Endothelial cell of umbilical vein (primary cell): ENCODE measurements around the gene MALL. TPM values are rescaled to one million over a fixed set of nuclear protein-coding genes. Genes with fewer than 3 reads are reported as not detected.

Experiments used
- BruUV-seq: library from RNA; stranded (reverse); fragments of 400-500 nt; replicated peaks from 2 replicates; lab custom pipeline; 2021; lab: Mats Ljungman, UMichigan
- CTCF ChIA-PET: fragments of 300-600, 350-600 bp; sonication (Branson Sonifier 250); formaldehyde crosslinking; loops from one replicate; lab custom pipeline; 2021; ENCODE audit warnings: antibody characterized with exemption, inconsistent platforms; lab: Charles Lee
- POLR2A ChIA-PET: fragments of 300-600, 350-600 bp; sonication (Branson Sonifier 250); formaldehyde crosslinking; loops from one replicate; lab custom pipeline; 2021; ENCODE audit warnings: antibody characterized with exemption, inconsistent platforms; lab: Charles Lee
- DNase-seq: peaks from one replicate; pipeline ENCODE4 v3.0.0-alpha.2; 2011; ENCODE audit warnings: low read depth, low spot score
- FAIRE-seq: peaks from 2 replicates; lab custom pipeline; 2011; peaks lifted over from hg19 to GRCh38; lab: Jason Lieb, UNC
- H2AFZ ChIP-seq: 2 replicates; pipeline ENCODE4 v1.6.0; 2012; ENCODE audit warnings: low read depth, low read length, control low read depth, inconsistent platforms
- H3K27ac ChIP-seq: 2 replicates; pipeline ENCODE4 v1.5.1; 2011; ENCODE audit warnings: low read depth, mild to moderate bottlenecking, control low read depth, low read length, moderate library complexity; ENCODE audit not compliant: insufficient read depth
- H3K27me3 ChIP-seq, 2 experiments: 2 replicates each; pipeline versions ENCODE4 v1.6.0 to v1.6.1; 2011; ENCODE audit warnings: low read length in 2 of 2, mixed read lengths in 1 of 2; ENCODE audit not compliant: control insufficient read depth in 2 of 2, insufficient read depth in 2 of 2
- H3K36me3 ChIP-seq, 2 experiments: 2 replicates in 1 of 2; 3 replicates in 1 of 2; pipeline ENCODE4 v1.5.1; 2011; ENCODE audit warnings: low read length in 2 of 2, mild to moderate bottlenecking in 1 of 2, moderate library complexity in 1 of 2; ENCODE audit not compliant: control insufficient read depth in 2 of 2, insufficient read depth in 2 of 2; ENCODE audit errors: extremely low read depth in 1 of 2
- H3K4me1 ChIP-seq: 3 replicates; pipeline ENCODE4 v1.5.1; 2011; ENCODE audit warnings: mild to moderate bottlenecking, low read length; ENCODE audit not compliant: control insufficient read depth, insufficient read depth; ENCODE audit errors: extremely low read depth
- H3K4me2 ChIP-seq: 2 replicates; pipeline ENCODE4 v1.6.1; 2011; ENCODE audit warnings: low read length, control low read depth, mixed read lengths; ENCODE audit not compliant: insufficient read depth
- H3K4me3 ChIP-seq, 3 experiments: fragments of 200-600 bp in 1 of 3; sonication (generic), shearing (Covaris generic) in 1 of 3; replicated peaks in 1 of 3; 2 replicates each; pipeline ENCODE4 v1.5.1; 2011 to 2016; ENCODE audit warnings: control low read depth in 3 of 3, low read length in 3 of 3, mild to moderate bottlenecking in 2 of 3, inconsistent platforms in 1 of 3, low read depth in 1 of 3, moderate library complexity in 1 of 3; ENCODE audit not compliant: insufficient read depth in 1 of 3
- H3K79me2 ChIP-seq: 2 replicates; pipeline ENCODE4 v1.6.0; 2012; ENCODE audit warnings: low read length, inconsistent platforms; ENCODE audit not compliant: control insufficient read depth, insufficient read depth
- H3K9ac ChIP-seq: replicated peaks from 2 replicates; pipeline ENCODE3; 2011; ENCODE audit warnings: low read length, control low read depth; ENCODE audit not compliant: insufficient read depth; ENCODE audit errors: extremely low read depth
- H3K9me1 ChIP-seq: replicated peaks from 3 replicates; pipeline ENCODE4 v1.6.0; 2011; ENCODE audit warnings: mild to moderate bottlenecking, low read length; ENCODE audit not compliant: control insufficient read depth, insufficient read depth; ENCODE audit errors: extremely low read depth
- H3K9me3 ChIP-seq: replicated peaks from 2 replicates; pipeline ENCODE4 v1.5.1; 2012; ENCODE audit warnings: low read length, inconsistent platforms; ENCODE audit not compliant: control insufficient read depth, insufficient read depth
- H4K20me1 ChIP-seq: replicated peaks from 2 replicates; pipeline ENCODE3; 2011; ENCODE audit warnings: mild to moderate bottlenecking, low read length; ENCODE audit not compliant: control insufficient read depth, insufficient read depth; ENCODE audit errors: extremely low read depth
- CTCF ChIP-seq, 2 donors: IDR thresholded peaks; 1 replicate in 1 of 2; 2 replicates in 1 of 2; pipeline ENCODE4 v1.5.1; 2011; ENCODE audit warnings: low read length in 2 of 2, mild to moderate bottlenecking in 2 of 2, moderate library complexity in 2 of 2, control low read depth in 1 of 2, inconsistent platforms in 1 of 2, low read depth in 1 of 2; ENCODE audit not compliant: insufficient read depth in 1 of 2; ENCODE audit errors: extremely low read depth in 1 of 2
- EZH2 ChIP-seq: IDR thresholded peaks from 2 replicates; pipeline ENCODE4 v1.6.1; 2012; ENCODE audit warnings: borderline replicate concordance, low read depth, mild to moderate bottlenecking, moderate library complexity, low read length, inconsistent platforms; ENCODE audit not compliant: severe bottlenecking
- FOS ChIP-seq: IDR thresholded peaks from 2 replicates; pipeline ENCODE4 v1.6.1; 2011; ENCODE audit warnings: mild to moderate bottlenecking, low read length, moderate library complexity, borderline replicate concordance; ENCODE audit not compliant: insufficient read depth
- GATA2 ChIP-seq: IDR thresholded peaks from 2 replicates; pipeline ENCODE4 v1.7.0; 2011; ENCODE audit warnings: low read depth, mild to moderate bottlenecking, moderate library complexity, mixed read lengths, low read length; ENCODE audit not compliant: insufficient read length, insufficient read depth
- JUN ChIP-seq: IDR thresholded peaks from 2 replicates; pipeline ENCODE4 v1.6.1; 2011; ENCODE audit warnings: borderline replicate concordance, low read depth; ENCODE audit not compliant: insufficient read length, insufficient read depth
- MAX ChIP-seq: IDR thresholded peaks from 2 replicates; pipeline ENCODE4 v1.6.1; 2011; ENCODE audit not compliant: insufficient read depth, insufficient read length
- MYC ChIP-seq: IDR thresholded peaks from one replicate; pipeline ENCODE4 v1.6.1; 2011; ENCODE audit warnings: mild to moderate bottlenecking, low read depth, low read length
- POLR2A ChIP-seq: IDR thresholded peaks from 2 replicates; pipeline ENCODE4 v1.6.1; 2012; ENCODE audit warnings: low read depth, mild to moderate bottlenecking, control low read depth, low read length
- POLR2AphosphoS5 ChIP-seq: IDR thresholded peaks from 2 replicates; pipeline ENCODE4 v1.6.1; 2012; ENCODE audit warnings: low read depth, mild to moderate bottlenecking, control low read depth, low read length, moderate library complexity; ENCODE audit not compliant: insufficient read depth
- dilution Hi-C: fragments of 300-500 bp; cut with MboI; formaldehyde crosslinking; loops from one replicate; pipeline ENCODE4 v1.15.0; 2019; ENCODE audit warnings: low sequenced_read_pairs; ENCODE audit not compliant: extremely low pct_ligation_motif_present
- intact Hi-C: fragments of 100-400 bp; cut with micrococcal nuclease; formaldehyde crosslinking; loops from one replicate; pipeline ENCODE4 v1.10.0; 2022
- polyA plus RNA-seq, 4 experiments: library from polyadenylated mRNA; depleted of rRNA in 3 of 4; stranded (reverse) in 3 of 4; unstranded in 1 of 4; fragments of >200 nt; gene quantifications; 2 replicates each; pipeline versions ENCODE4 v1.2.1 to v1.2.3, GENCODE V29; 2011 to 2012; ENCODE audit warnings: missing spikeins in 1 of 4
- total RNA-seq: library from RNA; stranded (reverse); gene quantifications from 2 replicates; pipeline ENCODE4 v1.2.3, GENCODE V29; 2021

Gene MALL
- total and polyA plus RNA-seq, 2 donors (not counting 3 experiments of a cell fraction or from before 2014, with no cell fraction given), result 31.5 to 114 TPM

GRCh38 chr2:110097506-110098220 lies 18.0 kb downstream of the MALL start:
- H3K27ac ChIP-seq, result no peak overlapping the region
- peaks cover 4% of the 10 kb centered on the region for H3K79me2 ChIP-seq
- no peak for FAIRE-seq
- ChIA-PET CTCF (no interaction called here), POLR2A (no interaction called here)
- H4K20me1 ChIP-seq, result no peaks in the 10 kb centered on the region
- no peaks in the 10 kb centered on the region for H3K9me3 ChIP-seq
- no peak overlapping the region for H3K4me2 ChIP-seq
- H3K9ac ChIP-seq, result no peak overlapping the region
- H3K36me3 ChIP-seq, result no peaks in the 10 kb centered on the region
- TF ChIP-seq CTCF (IDR thresholded peaks at IDR 0.05; ENCODE audit: extremely low read depth in 1 of 2, insufficient read depth in 1 of 2, low read depth in 1 of 2, low read length in 2 of 2) (no peak), POLR2A (no peak), POLR2AphosphoS5 (no peak), FOS (no peak), MYC (no peak), JUN (no peak), EZH2 (no peak), GATA2 (no peak), MAX (no peak)
- H2AFZ ChIP-seq, result no peak overlapping the region
- H3K4me3 ChIP-seq, result no peak overlapping the region
- intact Hi-C loops (no loop called here), dilution Hi-C loops (no loop called here)
- BruUV-seq, result no TSS peak
- no peaks in the 10 kb centered on the region for H3K9me1 ChIP-seq
- peaks cover 37% of the 10 kb centered on the region for H3K4me1 ChIP-seq
- no peaks in the 10 kb centered on the region for H3K27me3 ChIP-seq
- no peak for DNase-seq
